A549 (cell line): Measurements from ENCODE around the gene C1orf174. TPM values are rescaled to one million over a fixed set of nuclear protein-coding genes. Genes with fewer than 3 reads are reported as not detected.

Source experiments
- ATAC-seq, 2 experiments: fragments of 200-7000 bp in 1 of 2; fragments of >200 bp in 1 of 2; cut with Nextera tagmentation in 1 of 2; cut with Tn5 transposase in 1 of 2; 3 replicates each; pipeline versions ENCODE4 v1.8.0 to v1.9.1; 2018 to 2020; ENCODE audit warnings: mild to moderate bottlenecking in 1 of 2, moderate library complexity in 1 of 2
- CTCF ChIA-PET: fragments of 300-600 bp; sonication (Branson Sonifier 250); formaldehyde crosslinking; extraction: SDS; loops from one replicate; lab custom pipeline; 2021; ENCODE audit warnings: antibody characterized with exemption, inconsistent platforms; lab: Yijun Ruan, JAX
- POLR2A ChIA-PET: fragments of 350-600 bp; formaldehyde crosslinking; extraction: SDS; loops from one replicate; lab custom pipeline; 2021; ENCODE audit warnings: antibody characterized with exemption, inconsistent platforms; lab: Yijun Ruan, JAX
- DNase-seq, 2 experiments: peaks; one replicate each; pipeline versions ENCODE4 v3.0.0 to v3.0.0-alpha.2; 2011 to 2016; ENCODE audit warnings: low read depth in 1 of 2, low spot score in 1 of 2
- FAIRE-seq: peaks from 2 replicates; lab custom pipeline; 2011; peaks lifted over from hg19 to GRCh38; lab: Jason Lieb, UNC
- H3K27ac ChIP-seq, 2 experiments: fragments of >200 bp; sonication (Bioruptor Twin); formaldehyde crosslinking; 3 replicates each; pipeline ENCODE4 v1.5.1; 2016 to 2017
- H3K4me1 ChIP-seq: fragments of >200 bp; sonication (Bioruptor Twin); formaldehyde crosslinking; 3 replicates; pipeline ENCODE4 v1.6.1; 2016
- H3K4me2 ChIP-seq: fragments of >200 bp; sonication (Bioruptor Twin); formaldehyde crosslinking; 3 replicates; pipeline ENCODE4 v1.6.1; 2016
- H3K4me3 ChIP-seq: fragments of >200 bp; sonication (Bioruptor Twin); formaldehyde crosslinking; 3 replicates; pipeline ENCODE4 v1.5.1; 2016
- H3K9me3 ChIP-seq: fragments of >200 bp; sonication (Bioruptor Twin); formaldehyde crosslinking; 3 replicates; pipeline ENCODE4 v1.6.1; 2016
- CEBPB ChIP-seq, 2 experiments: fragments of >200 bp in 1 of 2; sonication (Bioruptor Twin) in 1 of 2; formaldehyde crosslinking in 1 of 2; IDR thresholded peaks; 2 replicates each; pipeline ENCODE4 v1.6.1; 2012 to 2016
- CHD4 ChIP-seq: fragments of 200-600 bp; sonication (generic); IDR thresholded peaks from 2 replicates; pipeline ENCODE4 v1.6.1; 2016; ENCODE audit warnings: antibody characterized with exemption, mild to moderate bottlenecking, borderline replicate concordance
- EHMT2 ChIP-seq: fragments of 200-600 bp; sonication (generic); IDR thresholded peaks from 2 replicates; pipeline ENCODE4 v1.6.1; 2016; ENCODE audit warnings: antibody characterized with exemption, low read depth, mild to moderate bottlenecking, moderate library complexity
- FOSB ChIP-seq: fragments of 250-450 bp; sonication (Bioruptor Pico); IDR thresholded peaks from 2 replicates; pipeline ENCODE4 v1.5.0; 2020; ENCODE audit warnings: mild to moderate bottlenecking, moderate library complexity
- FOSL2 ChIP-seq, 2 experiments: fragments of 450-650 bp in 1 of 2; fragments of >200 bp in 1 of 2; sonication (Bioruptor Twin) in 1 of 2; formaldehyde crosslinking; IDR thresholded peaks; 2 replicates each; pipeline versions ENCODE4 v1.5.0 to v1.6.1; 2016 to 2020; ENCODE audit warnings: mild to moderate bottlenecking in 1 of 2, moderate library complexity in 1 of 2
- HES2 ChIP-seq: fragments of >200 bp; sonication (Bioruptor Twin); formaldehyde crosslinking; IDR thresholded peaks from 2 replicates; pipeline ENCODE4 v1.6.1; 2016
- HOXB13 ChIP-seq: fragments of 250-450 bp; sonication (Bioruptor Pico); IDR thresholded peaks from 2 replicates; pipeline ENCODE4 v1.5.0; 2020; ENCODE audit warnings: low read depth, mild to moderate bottlenecking, moderate library complexity
- HOXB5 ChIP-seq: fragments of 250-450 bp; sonication (Bioruptor Pico); IDR thresholded peaks from 2 replicates; pipeline ENCODE4 v1.5.0; 2020; ENCODE audit warnings: mild to moderate bottlenecking, moderate library complexity
- KDM5A ChIP-seq: fragments of 200-600 bp; sonication (generic); IDR thresholded peaks from 2 replicates; pipeline ENCODE4 v1.6.1; 2016; ENCODE audit warnings: antibody characterized with exemption, mild to moderate bottlenecking
- MAFK ChIP-seq: fragments of 450-650 bp; IDR thresholded peaks from 2 replicates; pipeline ENCODE4 v1.6.1; 2014; ENCODE audit not compliant: partially characterized antibody
- NPAS2 ChIP-seq: fragments of 250-450 bp; sonication (Bioruptor Pico); IDR thresholded peaks from 2 replicates; pipeline ENCODE4 v1.8.0; 2022; ENCODE audit warnings: mild to moderate bottlenecking, moderate library complexity, borderline replicate concordance
- POLR2A ChIP-seq: IDR thresholded peaks from 2 replicates; pipeline ENCODE4 v1.6.1; 2012; ENCODE audit warnings: mild to moderate bottlenecking, low read length
- RCOR1 ChIP-seq: fragments of 150-350 bp; IDR thresholded peaks from 2 replicates; pipeline ENCODE4 v1.6.1; 2014; ENCODE audit warnings: antibody characterized with exemption, low read length, low read depth
- SMC3 ChIP-seq: fragments of >200 bp; sonication (Bioruptor Twin); formaldehyde crosslinking; IDR thresholded peaks from 3 replicates; pipeline ENCODE4 v1.6.1; 2018; ENCODE audit warnings: inconsistent platforms
- TFCP2L1 ChIP-seq: fragments of 250-450 bp; sonication (Bioruptor Pico); IDR thresholded peaks from 2 replicates; pipeline ENCODE4 v1.5.0; 2021; ENCODE audit warnings: mild to moderate bottlenecking
- ZC3H11A ChIP-seq: fragments of 450-650 bp; IDR thresholded peaks from 2 replicates; pipeline ENCODE4 v1.6.1; 2014; ENCODE audit warnings: antibody characterized with exemption, mild to moderate bottlenecking
- WGBS: methylation state at CpG from one replicate; pipeline ENCODE4 v1.1.6; 2017; ENCODE audit errors: missing lambda C conversion rate; 5-methylcytosine and 5-hydroxymethylcytosine counted together
- polyA plus RNA-seq, 4 experiments: library from polyadenylated mRNA; depleted of rRNA in 3 of 4; stranded (reverse); fragments of >200 nt; fragmentation: RNase III in 1 of 4; extraction: RNeasy Plus Mini Kit Qiagen cat#74134 plus additional on column Dnase treatment in 1 of 4; gene quantifications; 2 replicates in 3 of 4; 3 replicates in 1 of 4; pipeline ENCODE4 v1.2.3, GENCODE V29; 2011 to 2017
- TF ChIP-seq, protein P1 (sequence below): fragments of >200 bp; sonication (Bioruptor Twin); formaldehyde crosslinking; IDR thresholded peaks from 3 replicates; pipeline ENCODE4 v1.5.1; 2016
- TF ChIP-seq, protein P2 (sequence below): IDR thresholded peaks from 2 replicates; pipeline ENCODE4 v1.6.1; 2012; ENCODE audit warnings: low read depth, borderline replicate concordance
- TF ChIP-seq, protein P3 (sequence below): fragments of 200-600 bp; sonication (generic); IDR thresholded peaks from 2 replicates; pipeline ENCODE4 v1.6.1; 2016; ENCODE audit warnings: antibody characterized with exemption, mild to moderate bottlenecking, moderate library complexity
- TF ChIP-seq, protein P4 (sequence below): fragments of 250-450 bp; sonication (Bioruptor Pico); IDR thresholded peaks from 2 replicates; pipeline ENCODE4 v1.5.0; 2020; ENCODE audit warnings: low read depth, mild to moderate bottlenecking, moderate library complexity

The C1orf174 gene
- polyA plus RNA-seq, 2 of the 4 experiments (the other 2 are of a cell fraction), result 23.9 to 29.7 TPM

DNA sequence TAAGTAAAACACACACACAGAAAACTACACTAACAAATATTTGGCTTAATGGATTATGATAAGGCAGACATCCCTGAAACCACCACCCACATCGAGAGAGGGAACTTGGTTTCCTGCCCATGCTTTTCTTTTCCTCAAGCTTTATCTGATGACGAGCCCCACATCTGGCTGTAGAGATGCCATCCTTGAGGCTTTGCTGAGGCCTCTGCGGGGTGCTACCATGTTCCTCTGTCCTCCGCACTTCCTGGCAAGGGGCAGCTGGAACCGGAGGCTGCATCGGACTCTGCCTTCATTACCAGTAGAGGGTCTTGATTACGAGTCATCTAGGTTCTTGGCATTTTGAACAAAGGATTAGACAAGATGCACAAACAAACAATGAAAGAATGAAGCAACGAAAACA, 21.7 kb upstream of the C1orf174 start:
- FAIRE-seq (no peak), ATAC-seq (no peak), DNase-seq (no peak)
- Histone ChIP-seq H3K4me2 (no peak overlapping the region), H3K9me3 (no peaks in the 10 kb centered on the region), H3K4me3 (no peak overlapping the region), H3K4me1 (peaks cover 12% of the 10 kb centered on the region; the same call in 1 of the 3 replicates), H3K27ac (no peak overlapping the region)
- CTCF ChIA-PET, result interaction anchor here (0.6 to 1.8 kb wide), 2 partner anchors 11 to 430 kb away, joined by 3 to 4 read pairs; no protein-coding TSS in a partner anchor
- 65% methylated on average over 8 of the region's 8 CpGs for WGBS
- POLR2A ChIA-PET, result no interaction called here
- no peak for TF ChIP-seq FOSL2 (IDR thresholded peaks at IDR 0.05)
- TF ChIP-seq FOSL2 (CRISPR knock-in tag; IDR thresholded peaks at IDR 0.05), result no peak
- no peak for TF ChIP-seq NPAS2 (CRISPR knock-in tag)
- TF ChIP-seq RCOR1, result no peak
- TF ChIP-seq, protein P1, sequence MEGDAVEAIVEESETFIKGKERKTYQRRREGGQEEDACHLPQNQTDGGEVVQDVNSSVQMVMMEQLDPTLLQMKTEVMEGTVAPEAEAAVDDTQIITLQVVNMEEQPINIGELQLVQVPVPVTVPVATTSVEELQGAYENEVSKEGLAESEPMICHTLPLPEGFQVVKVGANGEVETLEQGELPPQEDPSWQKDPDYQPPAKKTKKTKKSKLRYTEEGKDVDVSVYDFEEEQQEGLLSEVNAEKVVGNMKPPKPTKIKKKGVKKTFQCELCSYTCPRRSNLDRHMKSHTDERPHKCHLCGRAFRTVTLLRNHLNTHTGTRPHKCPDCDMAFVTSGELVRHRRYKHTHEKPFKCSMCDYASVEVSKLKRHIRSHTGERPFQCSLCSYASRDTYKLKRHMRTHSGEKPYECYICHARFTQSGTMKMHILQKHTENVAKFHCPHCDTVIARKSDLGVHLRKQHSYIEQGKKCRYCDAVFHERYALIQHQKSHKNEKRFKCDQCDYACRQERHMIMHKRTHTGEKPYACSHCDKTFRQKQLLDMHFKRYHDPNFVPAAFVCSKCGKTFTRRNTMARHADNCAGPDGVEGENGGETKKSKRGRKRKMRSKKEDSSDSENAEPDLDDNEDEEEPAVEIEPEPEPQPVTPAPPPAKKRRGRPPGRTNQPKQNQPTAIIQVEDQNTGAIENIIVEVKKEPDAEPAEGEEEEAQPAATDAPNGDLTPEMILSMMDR, result no peak
- no peak for TF ChIP-seq FOSB (CRISPR knock-in tag)
- TF ChIP-seq, protein P2, sequence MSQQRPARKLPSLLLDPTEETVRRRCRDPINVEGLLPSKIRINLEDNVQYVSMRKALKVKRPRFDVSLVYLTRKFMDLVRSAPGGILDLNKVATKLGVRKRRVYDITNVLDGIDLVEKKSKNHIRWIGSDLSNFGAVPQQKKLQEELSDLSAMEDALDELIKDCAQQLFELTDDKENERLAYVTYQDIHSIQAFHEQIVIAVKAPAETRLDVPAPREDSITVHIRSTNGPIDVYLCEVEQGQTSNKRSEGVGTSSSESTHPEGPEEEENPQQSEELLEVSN, result no peak
- TF ChIP-seq, protein P3, sequence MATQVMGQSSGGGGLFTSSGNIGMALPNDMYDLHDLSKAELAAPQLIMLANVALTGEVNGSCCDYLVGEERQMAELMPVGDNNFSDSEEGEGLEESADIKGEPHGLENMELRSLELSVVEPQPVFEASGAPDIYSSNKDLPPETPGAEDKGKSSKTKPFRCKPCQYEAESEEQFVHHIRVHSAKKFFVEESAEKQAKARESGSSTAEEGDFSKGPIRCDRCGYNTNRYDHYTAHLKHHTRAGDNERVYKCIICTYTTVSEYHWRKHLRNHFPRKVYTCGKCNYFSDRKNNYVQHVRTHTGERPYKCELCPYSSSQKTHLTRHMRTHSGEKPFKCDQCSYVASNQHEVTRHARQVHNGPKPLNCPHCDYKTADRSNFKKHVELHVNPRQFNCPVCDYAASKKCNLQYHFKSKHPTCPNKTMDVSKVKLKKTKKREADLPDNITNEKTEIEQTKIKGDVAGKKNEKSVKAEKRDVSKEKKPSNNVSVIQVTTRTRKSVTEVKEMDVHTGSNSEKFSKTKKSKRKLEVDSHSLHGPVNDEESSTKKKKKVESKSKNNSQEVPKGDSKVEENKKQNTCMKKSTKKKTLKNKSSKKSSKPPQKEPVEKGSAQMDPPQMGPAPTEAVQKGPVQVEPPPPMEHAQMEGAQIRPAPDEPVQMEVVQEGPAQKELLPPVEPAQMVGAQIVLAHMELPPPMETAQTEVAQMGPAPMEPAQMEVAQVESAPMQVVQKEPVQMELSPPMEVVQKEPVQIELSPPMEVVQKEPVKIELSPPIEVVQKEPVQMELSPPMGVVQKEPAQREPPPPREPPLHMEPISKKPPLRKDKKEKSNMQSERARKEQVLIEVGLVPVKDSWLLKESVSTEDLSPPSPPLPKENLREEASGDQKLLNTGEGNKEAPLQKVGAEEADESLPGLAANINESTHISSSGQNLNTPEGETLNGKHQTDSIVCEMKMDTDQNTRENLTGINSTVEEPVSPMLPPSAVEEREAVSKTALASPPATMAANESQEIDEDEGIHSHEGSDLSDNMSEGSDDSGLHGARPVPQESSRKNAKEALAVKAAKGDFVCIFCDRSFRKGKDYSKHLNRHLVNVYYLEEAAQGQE, result no peak
- no peak for TF ChIP-seq MAFK
- no peak for TF ChIP-seq HES2
- TF ChIP-seq CHD4, result no peak
- no peak for TF ChIP-seq POLR2A
- TF ChIP-seq, all 56 proteins: peak for 0

GRCh38 chr1:3919706-3920105, 19.6 kb upstream of the C1orf174 start:
- no peak overlapping the region for H3K4me3 ChIP-seq
- POLR2A ChIA-PET, result no interaction called here
- H3K9me3 ChIP-seq, result no peaks in the 10 kb centered on the region
- peaks cover 6% of the 10 kb centered on the region; the same call in 1 of the 3 replicates for H3K4me1 ChIP-seq
- TF ChIP-seq HOXB5 (CRISPR knock-in tag) (no peak), ZC3H11A (no peak), TFCP2L1 (CRISPR knock-in tag) (no peak), SMC3 (no peak), HOXB13 (CRISPR knock-in tag) (no peak), FOSL2 (IDR thresholded peaks at IDR 0.05) (no peak), FOSL2 (CRISPR knock-in tag; IDR thresholded peaks at IDR 0.05) (no peak), RCOR1 (no peak), CEBPB (IDR thresholded peaks at IDR 0.05) (no peak), KDM5A (no peak), EHMT2 (no peak)
- TF ChIP-seq, protein P1, result no peak
- TF ChIP-seq, protein P4, sequence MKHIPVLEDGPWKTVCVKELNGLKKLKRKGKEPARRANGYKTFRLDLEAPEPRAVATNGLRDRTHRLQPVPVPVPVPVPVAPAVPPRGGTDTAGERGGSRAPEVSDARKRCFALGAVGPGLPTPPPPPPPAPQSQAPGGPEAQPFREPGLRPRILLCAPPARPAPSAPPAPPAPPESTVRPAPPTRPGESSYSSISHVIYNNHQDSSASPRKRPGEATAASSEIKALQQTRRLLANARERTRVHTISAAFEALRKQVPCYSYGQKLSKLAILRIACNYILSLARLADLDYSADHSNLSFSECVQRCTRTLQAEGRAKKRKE, result no peak
- H3K4me2 ChIP-seq, result no peak overlapping the region
- DNase-seq (no peak), ATAC-seq (no peak), FAIRE-seq (no peak)
- no peak overlapping the region for H3K27ac ChIP-seq
- CTCF ChIA-PET, result interaction anchor here (1.0 kb wide), 1 partner anchor 8 kb away, joined by 3 read pairs; no protein-coding TSS in a partner anchor
- WGBS, result 2% methylated on average over 4 of the region's 5 CpGs
